Uterus (tissue), 4 donors: ENCODE data around the gene GABRR3. TPM values are rescaled to one million over a fixed set of nuclear protein-coding genes. Genes with fewer than 3 reads are reported as not detected.

ENCODE experiments used
- DNase-seq, 2 donors: peaks; one replicate each; pipeline ENCODE4 v3.0.0-alpha.2; 2019 to 2020
- H3K27ac ChIP-seq, 2 donors: fragments of 200-600 bp; sonication (generic); 1 replicate in 1 of 2; 2 replicates in 1 of 2; pipeline ENCODE4 v1.5.1; 2016 to 2018
- H3K27me3 ChIP-seq, 2 donors: fragments of 200-600 bp; sonication (generic); one replicate each; pipeline ENCODE4 v1.5.1; 2018 to 2019; ENCODE audit warnings: control low read depth in 1 of 2
- H3K36me3 ChIP-seq, 2 donors: fragments of 200-600 bp; sonication (generic); one replicate each; pipeline ENCODE4 v1.5.1; 2019; ENCODE audit warnings: control low read depth in 1 of 2
- H3K4me1 ChIP-seq, 2 donors: fragments of 200-600 bp; sonication (generic); one replicate each; pipeline ENCODE4 v1.5.1; 2018 to 2019; ENCODE audit warnings: control low read depth in 1 of 2
- H3K4me3 ChIP-seq, 2 donors: fragments of 200-600 bp; sonication (generic); 1 replicate in 1 of 2; 2 replicates in 1 of 2; pipeline ENCODE4 v1.5.1; 2018 to 2019; ENCODE audit warnings: mild to moderate bottlenecking in 1 of 2
- H3K9me3 ChIP-seq, 2 donors: fragments of 200-600 bp; sonication (generic); one replicate each; pipeline ENCODE4 v1.5.1; 2019; ENCODE audit warnings: control low read depth in 1 of 2
- POLR2A ChIP-seq, 2 donors: fragments of 450-650 bp; IDR thresholded peaks; one replicate each; pipeline ENCODE4 v1.6.1; 2016; ENCODE audit warnings: antibody characterized with exemption in 2 of 2, mild to moderate bottlenecking in 1 of 2, moderate library complexity in 1 of 2
- intact Hi-C: fragments of 100-400 bp; cut with DNase I; formaldehyde crosslinking; loops from one replicate; pipeline ENCODE4 v1.15.1; 2023; ENCODE audit warnings: low total_unique reads
- total RNA-seq, 4 donors: library from RNA; depleted of rRNA in 3 of 4; stranded (reverse); fragments of >200 nt in 3 of 4; gene quantifications; one replicate each; pipeline versions ENCODE4 v1.1.0 to v1.2.4, GENCODE V29; 2014 to 2023
- TF ChIP-seq, protein P1 (sequence below), 4 experiments: fragments of 200-600 bp in 2 of 4; fragments of 450-650 bp in 2 of 4; sonication (generic) in 2 of 4; IDR thresholded peaks; one replicate each; pipeline ENCODE4 v1.5.1; 2016 to 2019; ENCODE audit warnings: antibody characterized with exemption in 4 of 4, mild to moderate bottlenecking in 2 of 4, moderate library complexity in 1 of 4
- donor health status: DM: yes; HTN: yes; CAD: no.

The GABRR3 gene
- total RNA-seq, 4 donors from 2014 or later: not detected

GRCh38 chr3:97954228-97954827 is 80.8 kb downstream of the GABRR3 start:
- H3K36me3 ChIP-seq: no peaks in the 10 kb centered on the region
- TF ChIP-seq, protein P1, sequence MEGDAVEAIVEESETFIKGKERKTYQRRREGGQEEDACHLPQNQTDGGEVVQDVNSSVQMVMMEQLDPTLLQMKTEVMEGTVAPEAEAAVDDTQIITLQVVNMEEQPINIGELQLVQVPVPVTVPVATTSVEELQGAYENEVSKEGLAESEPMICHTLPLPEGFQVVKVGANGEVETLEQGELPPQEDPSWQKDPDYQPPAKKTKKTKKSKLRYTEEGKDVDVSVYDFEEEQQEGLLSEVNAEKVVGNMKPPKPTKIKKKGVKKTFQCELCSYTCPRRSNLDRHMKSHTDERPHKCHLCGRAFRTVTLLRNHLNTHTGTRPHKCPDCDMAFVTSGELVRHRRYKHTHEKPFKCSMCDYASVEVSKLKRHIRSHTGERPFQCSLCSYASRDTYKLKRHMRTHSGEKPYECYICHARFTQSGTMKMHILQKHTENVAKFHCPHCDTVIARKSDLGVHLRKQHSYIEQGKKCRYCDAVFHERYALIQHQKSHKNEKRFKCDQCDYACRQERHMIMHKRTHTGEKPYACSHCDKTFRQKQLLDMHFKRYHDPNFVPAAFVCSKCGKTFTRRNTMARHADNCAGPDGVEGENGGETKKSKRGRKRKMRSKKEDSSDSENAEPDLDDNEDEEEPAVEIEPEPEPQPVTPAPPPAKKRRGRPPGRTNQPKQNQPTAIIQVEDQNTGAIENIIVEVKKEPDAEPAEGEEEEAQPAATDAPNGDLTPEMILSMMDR (IDR thresholded peaks at IDR 0.05): no peak
- TF ChIP-seq POLR2A (IDR thresholded peaks at IDR 0.05): no peak
- no peaks in the 10 kb centered on the region for H3K9me3 ChIP-seq
- H3K4me3 ChIP-seq: no peak overlapping the region
- no peaks in the 10 kb centered on the region for H3K4me1 ChIP-seq
- no peak for DNase-seq
- intact Hi-C loops: no loop called here
- no peak overlapping the region for H3K27ac ChIP-seq
- no peaks in the 10 kb centered on the region for H3K27me3 ChIP-seq

- no peaks in the 10 kb centered on the region for H3K27me3 ChIP-seq
These were observed 82.2 kb downstream of the GABRR3 start for GRCh38 chr3:97952872-97953271.

GRCh38 chr3:97952280-97952679 is 82.8 kb downstream of the GABRR3 start:
- TF ChIP-seq, protein P1 (IDR thresholded peaks at IDR 0.05): no peak
- TF ChIP-seq POLR2A (IDR thresholded peaks at IDR 0.05): no peak
- H3K9me3 ChIP-seq: no peaks in the 10 kb centered on the region
- intact Hi-C loops: no loop called here
- no peaks in the 10 kb centered on the region for H3K27me3 ChIP-seq
- peak; percentile 33 to 56 for DNase-seq
- H3K27ac ChIP-seq: no peak overlapping the region
- H3K4me1 ChIP-seq: no peaks in the 10 kb centered on the region
- no peak overlapping the region for H3K4me3 ChIP-seq
- no peaks in the 10 kb centered on the region for H3K36me3 ChIP-seq

More at GRCh38 chr3:97952872-97953271, 82.2 kb downstream of the GABRR3 start:
- Histone ChIP-seq H3K9me3 (no peaks in the 10 kb centered on the region), H3K27ac (no peak overlapping the region), H3K4me1 (no peaks in the 10 kb centered on the region), H3K4me3 (no peak overlapping the region), H3K36me3 (no peaks in the 10 kb centered on the region)
- intact Hi-C loops: no loop called here
- TF ChIP-seq, protein P1 (IDR thresholded peaks at IDR 0.05): no peak
- no peak for TF ChIP-seq POLR2A (IDR thresholded peaks at IDR 0.05)
- DNase-seq: no peak

- no peak for DNase-seq
- Histone ChIP-seq H3K36me3 (no peaks in the 10 kb centered on the region), H3K4me1 (no peaks in the 10 kb centered on the region), H3K4me3 (no peak overlapping the region), H3K27ac (no peak overlapping the region), H3K27me3 (no peaks in the 10 kb centered on the region), H3K9me3 (no peaks in the 10 kb centered on the region)
- TF ChIP-seq, protein P1 (IDR thresholded peaks at IDR 0.05): no peak
- no peak for TF ChIP-seq POLR2A (IDR thresholded peaks at IDR 0.05)
- intact Hi-C loops: no loop called here
These were observed 84.8 kb downstream of the GABRR3 start for GRCh38 chr3:97950360-97950759.

DNA sequence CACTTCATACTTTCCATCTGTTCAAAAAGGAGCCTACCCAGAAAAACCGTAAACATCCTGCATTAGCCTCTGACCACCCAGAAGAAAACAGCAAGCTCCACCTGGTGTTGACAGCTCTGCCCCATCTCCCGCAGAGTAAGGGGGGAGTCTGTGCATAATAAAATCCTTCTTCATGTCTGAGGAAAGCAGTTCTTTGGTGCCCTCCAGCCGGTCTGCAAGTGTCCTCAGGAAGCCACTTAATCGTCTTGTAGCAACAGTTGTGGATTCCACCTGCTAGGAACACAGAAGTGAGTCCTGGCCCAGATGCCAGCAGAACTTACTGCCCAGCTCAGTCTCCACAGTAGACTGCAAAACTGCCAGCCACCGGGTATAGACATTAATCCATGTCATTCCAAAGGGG is 85.4 kb downstream of the GABRR3 start:
- H3K4me1 ChIP-seq: no peaks in the 10 kb centered on the region
- DNase-seq: no peak
- intact Hi-C loops: no loop called here
- TF ChIP-seq, protein P1 (IDR thresholded peaks at IDR 0.05): no peak
- TF ChIP-seq POLR2A (IDR thresholded peaks at IDR 0.05): no peak
- H3K36me3 ChIP-seq: no peaks in the 10 kb centered on the region
- H3K27ac ChIP-seq: no peak overlapping the region
- H3K27me3 ChIP-seq: no peaks in the 10 kb centered on the region
- H3K9me3 ChIP-seq: no peaks in the 10 kb centered on the region
- H3K4me3 ChIP-seq: no peak overlapping the region
